Measurements from ENCODE around the gene POLR1A. TPM values are rescaled to one million over a fixed set of nuclear protein-coding genes. Genes with fewer than 3 reads are reported as not detected.
A peak's percentile ranks its signal among the peaks of the same experiment; 100 is the strongest.

POLR1A gene
- total and polyA plus RNA-seq, 4 experiments from 2014 or later: 0.87 to 25.8 (median 13.5) TPM

DNA sequence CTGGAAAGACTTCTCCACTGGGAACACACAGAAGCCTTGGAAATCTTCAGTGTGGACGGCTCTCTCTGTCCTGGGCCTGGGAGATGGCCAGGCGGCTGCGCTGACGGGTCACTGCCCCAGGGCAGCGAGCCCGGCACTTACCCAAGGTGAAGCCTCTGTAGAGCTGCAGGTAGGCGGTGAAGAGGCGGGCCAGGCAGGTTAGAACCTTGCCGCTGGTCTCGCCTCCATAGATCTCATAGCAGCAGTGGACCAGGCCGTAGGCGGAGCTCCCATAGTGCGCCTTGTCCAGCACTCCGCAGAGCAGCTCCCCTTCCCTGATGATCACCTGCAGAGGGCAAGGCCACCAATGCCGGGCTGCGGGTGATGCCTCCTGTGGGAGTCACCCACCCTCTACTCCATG is 53.0 kb downstream of the POLR1A start:
- H3K4me3 ChIP-seq (ENCODE audit: low read length in 2 of 2): no peak overlapping the region
- Mint-ChIP-seq H3K4me3 (no peak overlapping the region), H3K27ac (no peak overlapping the region), H3K36me3 (peaks cover 31 to 68% of the 10 kb centered on the region in 2 donors), H3K9me3 (no peaks in the 10 kb centered on the region), H3K27me3 (no peaks in the 10 kb centered on the region), H3K4me1 (peaks cover 0 to 5% (median 0%) of the 10 kb centered on the region in 4 donors)
- intact Hi-C loops (cut with micrococcal nuclease): no loop called here
- H3K27me3 ChIP-seq (ENCODE audit: insufficient read depth, low read length): no peaks in the 10 kb centered on the region
- no peak for DNase-seq
- POLR2A ChIA-PET (ENCODE audit: partially characterized antibody): no interaction called here
- CTCF ChIA-PET (ENCODE audit: partially characterized antibody): interaction anchor here (1.0 to 1.1 kb wide), 2 partner anchors 26 to 163 kb away, joined by 4 read pairs; partner anchors contain the start of gene ST3GAL5
- peaks cover 31% of the 10 kb centered on the region for H3K36me3 ChIP-seq (ENCODE audit: insufficient read depth, low read length)
- no peaks in the 10 kb centered on the region for H3K9me3 ChIP-seq (ENCODE audit: control insufficient read depth in 1 of 2, low read length in 2 of 2)
- H3K27ac ChIP-seq (ENCODE audit: low read depth, low read length): no peak overlapping the region
- no peaks in the 10 kb centered on the region for H3K4me1 ChIP-seq (ENCODE audit: insufficient read depth, low read length)

DNA sequence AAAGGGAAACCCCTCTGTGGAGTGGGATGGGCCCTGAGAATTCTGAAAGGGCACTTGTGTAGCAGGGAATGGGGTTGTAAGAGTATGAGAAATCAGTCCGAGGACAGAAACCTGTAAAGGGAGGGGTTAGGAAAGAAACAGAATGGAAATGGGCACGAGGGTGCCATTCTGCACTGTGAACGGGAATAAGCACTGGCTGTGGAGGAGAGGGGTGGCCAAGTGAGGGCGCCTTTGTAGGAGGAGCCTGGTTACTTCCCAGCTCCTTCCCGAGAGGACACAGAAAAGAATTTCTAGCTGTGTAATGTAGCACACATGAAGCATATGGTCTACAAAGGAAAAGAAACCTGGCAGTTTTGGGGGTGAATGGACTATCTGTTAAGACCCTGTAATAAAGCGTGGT is 53.4 kb downstream of the POLR1A start:
- ChIA-PET POLR2A (ENCODE audit: partially characterized antibody) (no interaction called here), CTCF (ENCODE audit: partially characterized antibody) (no interaction called here)
- DNase-seq: no peak
- peaks cover 0 to 5% (median 0%) of the 10 kb centered on the region in 4 donors for H3K4me1 Mint-ChIP-seq
- Histone ChIP-seq H3K27ac (ENCODE audit: low read depth, low read length) (no peak overlapping the region), H3K4me1 (ENCODE audit: insufficient read depth, low read length) (no peaks in the 10 kb centered on the region), H3K36me3 (ENCODE audit: insufficient read depth, low read length) (peaks cover 35% of the 10 kb centered on the region), H3K27me3 (ENCODE audit: insufficient read depth, low read length) (no peaks in the 10 kb centered on the region), H3K4me3 (ENCODE audit: low read length in 2 of 2) (no peak overlapping the region), H3K9me3 (ENCODE audit: control insufficient read depth in 1 of 2, low read length in 2 of 2) (no peaks in the 10 kb centered on the region)
- H3K36me3 Mint-ChIP-seq: peaks cover 33 to 65% of the 10 kb centered on the region in 2 donors
- intact Hi-C loops (cut with micrococcal nuclease): no loop called here
- H3K9me3 Mint-ChIP-seq: no peaks in the 10 kb centered on the region
- H3K27me3 Mint-ChIP-seq: no peaks in the 10 kb centered on the region
- no peak overlapping the region for H3K4me3 Mint-ChIP-seq
- H3K27ac Mint-ChIP-seq: peak overlapping the region in 1 of 7 donors; percentile 19

DNA sequence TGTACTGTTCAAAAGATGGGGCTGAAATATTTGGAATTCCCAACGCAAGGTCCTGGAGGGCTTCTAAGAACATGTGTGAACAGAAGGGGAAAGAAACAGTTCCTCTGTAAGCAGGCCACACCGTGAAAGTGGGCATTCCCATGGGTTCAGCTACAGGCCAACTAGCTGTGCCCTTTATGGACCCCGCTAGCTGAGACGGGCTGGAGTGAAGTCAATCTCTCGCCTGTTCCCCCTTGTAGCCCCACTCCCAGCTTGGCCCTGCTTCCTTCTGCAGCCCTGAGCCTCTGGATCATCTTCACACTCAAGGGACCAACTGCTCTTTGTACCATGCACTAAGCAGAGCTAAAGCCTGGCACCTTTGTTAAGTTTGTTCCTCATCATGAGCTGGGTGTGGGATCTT is 55.4 kb downstream of the POLR1A start:
- H3K27ac Mint-ChIP-seq: peak overlapping the region in 1 of 7 donors; percentile 37
- H3K27ac ChIP-seq (ENCODE audit: low read depth, low read length): no peak overlapping the region
- CTCF ChIA-PET (ENCODE audit: partially characterized antibody): interaction anchor here (0.9 to 1.1 kb wide), 3 partner anchors 14 to 223 kb away, joined by 3 to 4 read pairs (median 3); no protein-coding TSS in a partner anchor

DNA sequence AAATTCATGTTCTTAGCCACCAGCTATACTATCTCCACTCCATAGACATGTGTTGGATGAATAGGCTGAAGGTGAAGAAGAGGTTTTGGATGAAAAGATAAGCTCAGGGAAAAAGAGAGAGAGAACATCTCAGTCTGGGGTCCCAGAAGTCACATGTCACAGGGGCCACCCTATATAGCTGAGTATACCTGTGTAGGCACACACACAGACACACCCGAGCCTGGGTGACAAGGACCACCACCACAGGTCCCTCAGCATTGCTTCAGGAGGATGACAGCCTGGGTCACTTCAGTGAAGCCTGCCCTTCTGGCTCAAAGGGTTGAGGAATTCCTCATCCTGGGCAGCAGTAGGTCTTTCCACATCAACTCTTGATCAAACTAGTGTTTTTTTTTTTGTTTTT is 56.2 kb downstream of the POLR1A start:
- H3K4me3 Mint-ChIP-seq: no peak overlapping the region
- Histone ChIP-seq H3K4me3 (ENCODE audit: low read length in 2 of 2) (no peak overlapping the region), H3K4me1 (ENCODE audit: insufficient read depth, low read length) (no peaks in the 10 kb centered on the region), H3K36me3 (ENCODE audit: insufficient read depth, low read length) (peaks cover 55% of the 10 kb centered on the region), H3K27me3 (ENCODE audit: insufficient read depth, low read length) (no peaks in the 10 kb centered on the region), H3K27ac (ENCODE audit: low read depth, low read length) (no peak overlapping the region), H3K9me3 (ENCODE audit: control insufficient read depth in 1 of 2, low read length in 2 of 2) (no peaks in the 10 kb centered on the region)
- POLR2A ChIA-PET (ENCODE audit: partially characterized antibody): interaction anchor here (1.0 to 1.3 kb wide), 2 partner anchors 10 to 14 kb away, joined by 3 read pairs; no protein-coding TSS in a partner anchor
- peaks cover 0 to 5% (median 0%) of the 10 kb centered on the region in 4 donors for H3K4me1 Mint-ChIP-seq
- peak overlapping the region in 1 of 7 donors; percentile 55 for H3K27ac Mint-ChIP-seq
- H3K36me3 Mint-ChIP-seq: peaks cover 47 to 72% of the 10 kb centered on the region in 2 donors
- H3K9me3 Mint-ChIP-seq: no peaks in the 10 kb centered on the region
- DNase-seq: no peak
- intact Hi-C loops (cut with micrococcal nuclease): no loop called here
- CTCF ChIA-PET (ENCODE audit: partially characterized antibody): interaction anchor here (1.0 to 1.5 kb wide), 3 partner anchors 14 to 222 kb away, joined by 3 to 4 read pairs (median 3); partner anchors contain the start of gene ST3GAL5
- H3K27me3 Mint-ChIP-seq: no peaks in the 10 kb centered on the region

More for the DNA sequence above, 55.4 kb downstream of the POLR1A start:
- peaks cover 0 to 5% (median 0%) of the 10 kb centered on the region in 4 donors for H3K4me1 Mint-ChIP-seq
- Histone ChIP-seq H3K36me3 (ENCODE audit: insufficient read depth, low read length) (peaks cover 48% of the 10 kb centered on the region), H3K4me1 (ENCODE audit: insufficient read depth, low read length) (no peaks in the 10 kb centered on the region), H3K4me3 (ENCODE audit: low read length in 2 of 2) (no peak overlapping the region), H3K9me3 (ENCODE audit: control insufficient read depth in 1 of 2, low read length in 2 of 2) (no peaks in the 10 kb centered on the region), H3K27me3 (ENCODE audit: insufficient read depth, low read length) (no peaks in the 10 kb centered on the region)
- H3K27me3 Mint-ChIP-seq: no peaks in the 10 kb centered on the region
- intact Hi-C loops (cut with micrococcal nuclease): no loop called here
- H3K9me3 Mint-ChIP-seq: no peaks in the 10 kb centered on the region
- H3K4me3 Mint-ChIP-seq: no peak overlapping the region
- no peak for DNase-seq
- POLR2A ChIA-PET (ENCODE audit: partially characterized antibody): interaction anchor here (1.3 kb wide), 1 partner anchor 11 kb away, joined by 3 read pairs; no protein-coding TSS in a partner anchor
- H3K36me3 Mint-ChIP-seq: peaks cover 40 to 72% of the 10 kb centered on the region in 2 donors

DNA sequence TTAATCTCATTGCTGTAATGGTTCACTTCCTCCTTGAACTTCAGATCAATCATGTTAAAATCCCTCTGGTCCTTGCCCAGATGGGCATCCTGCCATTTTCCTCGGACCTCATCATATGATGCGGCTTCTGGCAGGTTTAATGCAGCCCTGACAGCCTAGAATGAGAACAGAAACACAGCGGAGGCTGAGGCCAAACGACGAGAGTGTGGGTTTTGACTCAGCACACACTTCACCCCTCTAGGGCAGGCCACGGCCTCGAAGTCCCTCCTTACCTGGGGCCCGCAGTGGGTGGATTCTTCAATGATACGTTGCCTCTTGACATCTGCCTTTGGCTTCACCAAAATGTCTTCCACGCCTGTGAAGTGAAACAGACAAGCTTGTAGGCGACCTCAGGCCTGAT is 56.8 kb downstream of the POLR1A start:
- intact Hi-C loops (cut with micrococcal nuclease): no loop called here
- H3K4me1 Mint-ChIP-seq: peaks cover 0 to 5% (median 0%) of the 10 kb centered on the region in 4 donors
- Histone ChIP-seq H3K4me1 (ENCODE audit: insufficient read depth, low read length) (no peaks in the 10 kb centered on the region), H3K27me3 (ENCODE audit: insufficient read depth, low read length) (no peaks in the 10 kb centered on the region), H3K4me3 (ENCODE audit: low read length in 2 of 2) (no peak overlapping the region), H3K36me3 (ENCODE audit: insufficient read depth, low read length) (peaks cover 60% of the 10 kb centered on the region), H3K9me3 (ENCODE audit: control insufficient read depth in 1 of 2, low read length in 2 of 2) (no peaks in the 10 kb centered on the region), H3K27ac (ENCODE audit: low read depth, low read length) (no peak overlapping the region)
- no peaks in the 10 kb centered on the region for H3K9me3 Mint-ChIP-seq
- no peak overlapping the region for H3K4me3 Mint-ChIP-seq
- H3K27ac Mint-ChIP-seq: peak overlapping the region in 2 of 7 donors; percentile 37 to 72
- H3K36me3 Mint-ChIP-seq: peaks cover 47 to 69% of the 10 kb centered on the region in 2 donors
- CTCF ChIA-PET (ENCODE audit: partially characterized antibody): interaction anchor here (1.5 kb wide), 1 partner anchor 160 kb away, joined by 3 read pairs; the partner anchor contains the start of gene ST3GAL5
- no peaks in the 10 kb centered on the region for H3K27me3 Mint-ChIP-seq
- POLR2A ChIA-PET (ENCODE audit: partially characterized antibody): interaction anchor here (1.0 kb wide), 1 partner anchor 13 kb away, joined by 3 read pairs; no protein-coding TSS in a partner anchor
- no peak for DNase-seq

DNA sequence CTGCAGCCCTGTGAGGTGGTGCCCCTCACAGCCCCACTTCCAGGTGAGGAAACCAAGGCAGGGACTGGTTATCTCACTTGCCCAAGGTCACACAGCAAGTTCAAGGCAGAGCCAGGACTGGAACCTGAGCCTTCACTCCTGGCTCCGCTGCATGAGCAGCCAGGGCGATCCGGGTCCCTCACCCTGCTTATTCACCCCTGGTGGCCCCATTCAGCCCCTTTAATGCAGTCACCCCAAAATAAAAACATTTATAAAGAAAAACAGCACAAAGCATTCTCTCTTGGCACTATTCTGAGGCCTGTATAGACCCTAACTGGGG is 57.3 kb downstream of the POLR1A start:
- Mint-ChIP-seq H3K4me3 (no peak overlapping the region), H3K27me3 (no peaks in the 10 kb centered on the region), H3K4me1 (peaks cover 0 to 5% (median 0%) of the 10 kb centered on the region in 4 donors), H3K36me3 (peaks cover 45 to 69% of the 10 kb centered on the region in 2 donors), H3K9me3 (no peaks in the 10 kb centered on the region), H3K27ac (no peak overlapping the region)
- H3K27me3 ChIP-seq (ENCODE audit: insufficient read depth, low read length): no peaks in the 10 kb centered on the region
- H3K36me3 ChIP-seq (ENCODE audit: insufficient read depth, low read length): peaks cover 56% of the 10 kb centered on the region
- H3K9me3 ChIP-seq (ENCODE audit: control insufficient read depth in 1 of 2, low read length in 2 of 2): no peaks in the 10 kb centered on the region
- intact Hi-C loops (cut with micrococcal nuclease): no loop called here
- ChIA-PET CTCF (ENCODE audit: partially characterized antibody) (interaction anchor here (1.5 kb wide), 2 partner anchors 12 to 159 kb away, joined by 3 to 4 read pairs; partner anchors contain the start of gene ST3GAL5), POLR2A (ENCODE audit: partially characterized antibody) (no interaction called here)
- DNase-seq: no peak
- H3K4me1 ChIP-seq (ENCODE audit: insufficient read depth, low read length): no peaks in the 10 kb centered on the region
- no peak overlapping the region for H3K4me3 ChIP-seq (ENCODE audit: low read length in 2 of 2)
- H3K27ac ChIP-seq (ENCODE audit: low read depth, low read length): no peak overlapping the region

DNA sequence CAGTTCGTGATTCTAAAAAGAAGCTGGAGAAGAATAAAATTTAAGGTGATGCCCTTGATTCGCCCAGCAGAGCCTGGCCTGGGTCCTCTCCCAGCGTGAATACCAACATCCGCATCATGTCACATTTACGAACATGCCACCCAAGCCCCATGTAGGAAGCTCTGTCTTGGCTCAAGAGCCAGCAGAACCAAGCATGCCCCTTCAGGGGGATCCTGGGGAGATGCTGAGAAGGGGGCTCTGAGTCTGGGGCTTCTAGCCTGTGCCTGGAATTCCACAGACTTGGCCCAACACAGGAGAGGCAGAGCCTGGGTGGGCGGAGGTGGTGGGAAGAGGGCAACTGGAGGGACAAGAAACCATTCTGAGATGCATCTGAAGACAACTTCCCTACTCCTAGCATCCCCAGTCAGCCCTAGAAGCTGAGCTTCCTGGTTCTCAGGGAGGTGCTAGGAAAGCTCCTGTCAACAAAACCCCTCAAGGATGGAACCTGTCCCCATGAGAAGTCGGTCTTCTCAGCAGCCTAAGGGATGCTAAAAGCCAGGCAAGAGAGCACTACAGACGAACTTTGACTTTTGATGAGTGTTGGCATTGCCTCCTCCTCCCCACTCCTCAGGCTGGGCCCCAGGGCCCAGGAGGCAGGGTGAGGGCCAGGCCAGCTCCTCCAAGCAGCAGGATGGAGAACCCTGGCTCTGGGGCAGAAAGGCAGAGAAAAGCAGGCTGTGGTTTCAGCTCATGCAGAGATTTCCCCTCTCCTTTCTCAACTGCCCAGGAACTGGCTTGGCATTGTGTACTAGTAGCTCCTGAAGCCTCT is 57.9 kb downstream of the POLR1A start:
- no peaks in the 10 kb centered on the region for H3K27me3 Mint-ChIP-seq
- ChIA-PET POLR2A (ENCODE audit: partially characterized antibody) (no interaction called here), CTCF (ENCODE audit: partially characterized antibody) (interaction anchor here (1.5 kb wide), 1 partner anchor 12 kb away, joined by 4 read pairs; no protein-coding TSS in a partner anchor)
- H3K27me3 ChIP-seq (ENCODE audit: insufficient read depth, low read length): no peaks in the 10 kb centered on the region
- DNase-seq: no peak
- peaks cover 44 to 69% of the 10 kb centered on the region in 2 donors for H3K36me3 Mint-ChIP-seq
- no peaks in the 10 kb centered on the region for H3K9me3 ChIP-seq (ENCODE audit: control insufficient read depth in 1 of 2, low read length in 2 of 2)
- no peak overlapping the region for H3K4me3 Mint-ChIP-seq
- intact Hi-C loops (cut with micrococcal nuclease): no loop called here
- peaks cover 0 to 5% (median under 1%) of the 10 kb centered on the region in 4 donors for H3K4me1 Mint-ChIP-seq
- H3K9me3 Mint-ChIP-seq: no peaks in the 10 kb centered on the region
- H3K27ac ChIP-seq (ENCODE audit: low read depth, low read length): no peak overlapping the region
- H3K27ac Mint-ChIP-seq: peak overlapping the region in 2 of 7 donors; percentile 73 to 80
- peaks cover 58% of the 10 kb centered on the region for H3K36me3 ChIP-seq (ENCODE audit: insufficient read depth, low read length)
- no peaks in the 10 kb centered on the region for H3K4me1 ChIP-seq (ENCODE audit: insufficient read depth, low read length)
- no peak overlapping the region for H3K4me3 ChIP-seq (ENCODE audit: low read length in 2 of 2)

Measured in CD4-positive, alpha-beta memory T cell (primary cell).